Medulla oblongata (tissue), 1 donor: ENCODE data around the gene POLG2.

Source experiments
- DNase-seq: peaks from one replicate; pipeline ENCODE4 v3.0.0-alpha.2; 2015; ENCODE audit errors: extremely low spot score

Gene POLG2

DNA sequence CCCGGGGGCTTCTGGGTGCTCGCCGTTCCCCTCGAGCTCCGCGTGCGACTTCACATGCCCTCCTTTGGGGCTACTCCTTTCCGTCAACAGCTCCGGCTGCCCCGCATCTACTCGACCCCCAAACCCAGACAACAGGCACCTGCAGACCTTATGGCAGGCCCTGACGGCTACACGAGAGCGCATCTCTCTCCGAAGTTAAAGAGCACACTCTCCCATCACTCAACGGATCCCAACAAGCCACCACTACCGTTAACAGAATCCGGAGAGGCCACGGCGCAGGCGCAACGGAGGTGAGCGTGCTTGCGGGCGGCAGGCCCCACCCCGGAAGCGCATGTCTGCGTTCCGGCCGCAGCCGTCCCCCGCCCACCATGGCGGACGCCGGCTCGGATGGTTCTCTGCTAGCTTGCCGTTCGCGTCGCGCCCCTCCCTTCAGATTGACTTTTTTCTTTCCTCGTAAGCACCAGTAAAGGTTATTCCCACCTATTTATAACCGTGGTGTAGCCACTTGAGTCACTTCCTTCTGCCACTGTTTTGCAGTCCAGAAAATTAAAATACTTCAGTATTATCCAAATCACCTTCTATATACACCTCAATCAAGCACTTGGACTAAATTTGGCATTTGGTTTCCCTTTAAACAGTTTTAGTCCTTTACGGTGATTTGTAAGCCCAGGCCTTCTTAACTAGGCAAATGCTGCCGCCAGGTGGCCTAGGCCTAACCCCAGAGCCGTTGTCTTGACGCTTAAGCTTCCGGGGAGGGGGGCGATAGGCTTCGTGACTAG is at the start of gene POLG2:
TSS of gene POLG2 (minus strand) at position 269 of the 779 bp plus-strand sequence. CDS start at position 183, 86 bp downstream.
- peak; percentile 91 for DNase-seq

DNA sequence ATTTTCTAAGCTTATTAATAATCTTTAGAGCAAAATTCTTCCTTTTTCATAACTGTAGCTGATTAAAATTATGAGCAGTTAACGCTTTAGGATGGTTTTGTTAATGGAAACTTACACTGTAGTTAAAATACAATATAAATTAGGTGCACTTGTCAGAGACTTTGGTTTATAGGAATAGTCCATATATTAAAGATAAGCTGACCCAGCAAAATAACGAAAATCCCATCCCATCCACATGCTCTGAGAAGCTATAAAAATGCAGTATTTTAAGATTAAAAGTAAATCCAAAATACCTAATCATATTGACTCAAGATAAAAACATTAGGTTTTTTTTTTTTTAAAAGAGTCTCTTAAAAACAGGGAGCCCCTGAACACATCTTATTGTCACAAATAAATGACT is 47.9 kb upstream of the POLG2 start:
- no peak for DNase-seq

DNA sequence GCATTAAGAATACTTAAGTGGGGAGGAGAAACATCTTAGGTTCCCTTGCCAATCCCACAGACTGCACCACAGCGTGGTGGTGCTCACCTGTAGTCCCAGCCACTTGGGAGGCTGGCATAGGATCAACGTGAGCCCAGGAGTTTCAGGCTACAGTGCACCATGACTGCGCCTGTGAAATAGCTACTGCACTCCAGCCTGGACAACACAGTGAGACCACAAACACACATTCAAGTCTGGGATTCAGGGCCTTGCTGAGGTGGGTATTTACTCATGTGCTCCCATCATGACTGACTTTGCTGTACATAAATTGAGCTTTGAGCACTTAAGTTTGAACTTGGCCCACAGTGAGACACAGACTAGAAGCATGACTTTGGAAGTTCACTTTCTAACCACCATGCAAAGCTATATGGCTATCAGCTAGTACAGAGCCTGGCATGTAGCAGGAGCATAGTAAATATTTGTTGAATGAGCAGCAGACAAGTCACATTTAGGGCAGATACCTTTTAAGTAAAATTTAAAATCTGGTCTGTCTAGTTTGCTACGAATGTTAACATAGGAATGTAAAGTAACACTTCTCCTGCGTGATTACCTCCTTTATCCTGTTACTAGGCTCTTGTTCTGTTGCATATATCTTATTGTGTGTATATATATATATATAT is 43.4 kb upstream of the POLG2 start:
- DNase-seq = no peak

DNA sequence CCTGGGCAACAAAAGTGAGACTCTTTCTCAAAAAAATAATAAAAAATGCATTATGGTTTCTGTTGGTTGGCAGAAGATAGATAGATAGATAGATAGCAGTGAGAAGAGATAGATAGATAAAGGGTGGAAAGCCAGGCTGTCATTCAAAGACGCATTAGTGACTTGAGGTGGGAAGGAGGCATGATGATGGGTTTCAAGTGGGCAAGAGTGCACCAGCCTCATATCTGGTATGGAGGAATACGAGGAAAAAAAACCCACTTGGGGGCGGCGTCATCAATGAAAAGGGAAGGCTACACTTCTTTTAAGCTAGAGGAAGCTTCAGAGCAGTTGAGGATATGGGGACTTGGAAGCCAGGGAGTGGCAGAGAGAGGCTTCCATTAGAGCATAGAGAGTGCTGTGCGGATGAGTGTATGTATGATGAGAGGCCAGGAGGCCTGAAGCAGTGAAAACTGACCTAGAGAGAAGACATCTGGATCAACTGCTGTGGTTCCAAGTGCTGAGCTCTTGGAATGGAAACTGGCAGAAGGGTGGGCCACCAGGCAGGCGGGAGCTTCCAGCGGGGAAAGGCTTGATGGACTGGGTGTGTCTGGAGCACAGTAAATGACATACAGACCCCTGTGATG is 41.8 kb upstream of the POLG2 start:
- no peak for DNase-seq

DNA sequence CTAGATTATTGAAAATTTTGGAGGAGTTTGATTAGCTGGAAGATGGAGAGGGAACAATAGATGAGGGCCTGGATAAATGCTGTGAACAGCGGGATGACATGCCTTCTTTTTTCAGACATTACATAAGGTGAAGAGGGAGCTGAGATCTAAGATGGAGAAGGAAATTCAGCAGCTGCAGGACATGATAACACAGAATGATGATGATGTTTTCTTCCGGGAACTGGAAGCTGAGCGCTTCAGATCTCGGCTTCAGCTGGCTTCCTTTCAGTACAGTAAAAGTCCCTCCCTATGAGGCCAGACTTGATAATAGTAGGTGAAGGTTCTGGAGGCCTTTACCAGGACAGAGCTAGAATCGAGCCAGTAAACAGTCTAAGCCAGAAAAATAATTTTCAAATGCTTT is 40.6 kb upstream of the POLG2 start:
- DNase-seq = no peak

DNA sequence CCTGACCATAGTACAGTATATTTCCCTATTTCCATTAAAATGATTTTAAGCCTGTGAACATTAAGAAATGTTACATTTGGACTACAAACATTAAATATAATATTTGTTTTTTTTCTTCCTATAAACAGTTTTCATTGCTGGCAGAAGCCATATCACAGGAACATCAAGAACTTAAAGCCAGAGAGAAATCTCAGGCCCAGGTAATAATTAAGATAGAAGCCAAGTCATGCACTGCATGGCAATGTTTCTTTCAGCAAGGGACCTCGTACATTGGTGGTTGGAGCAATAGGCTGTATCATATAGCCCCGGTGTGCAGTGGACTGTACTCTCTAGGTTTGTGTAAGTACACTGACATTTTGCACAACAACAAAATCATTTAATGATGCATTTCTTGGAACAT is 40.1 kb upstream of the POLG2 start:
- DNase-seq = no peak

DNA sequence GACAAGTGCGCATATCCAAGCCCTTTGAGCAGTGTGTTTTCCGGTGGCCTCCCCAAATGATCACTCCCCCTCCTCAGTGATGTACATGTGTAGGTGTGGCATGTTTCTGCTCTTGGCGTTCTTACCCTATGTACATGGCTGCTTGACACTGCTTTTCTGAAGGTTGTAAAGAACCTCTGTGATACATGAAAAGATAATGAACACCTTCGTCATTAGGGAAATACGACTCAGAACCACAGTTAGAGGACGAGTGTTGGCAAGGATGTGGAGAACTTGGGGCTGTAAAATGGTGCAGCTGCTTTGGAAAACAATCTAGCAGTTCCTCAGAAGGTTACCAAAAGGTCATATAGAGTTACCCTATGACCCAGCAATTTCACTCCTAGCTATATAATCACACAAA is 38.5 kb upstream of the POLG2 start:
- DNase-seq = no peak

DNA sequence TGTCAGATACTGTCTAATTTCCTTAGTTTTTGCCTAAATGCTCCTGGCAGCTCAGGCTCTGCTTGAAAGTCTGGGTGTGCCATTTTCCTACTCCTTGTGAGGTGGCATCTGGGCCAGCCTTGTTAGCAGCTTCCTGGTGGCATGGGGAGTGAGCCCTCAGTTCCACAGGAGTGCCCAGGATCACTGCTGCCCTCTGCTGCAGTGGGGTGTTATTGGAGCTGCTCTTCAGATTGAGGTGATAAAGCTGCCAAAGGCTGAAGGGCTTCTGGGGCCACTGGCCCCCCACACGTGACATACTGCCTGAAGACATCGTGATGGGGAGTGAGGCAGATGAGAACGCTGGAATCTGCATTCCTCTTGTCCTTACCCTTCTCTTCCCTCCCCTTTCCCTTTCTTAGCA is 37.3 kb upstream of the POLG2 start:
- no peak for DNase-seq

DNA sequence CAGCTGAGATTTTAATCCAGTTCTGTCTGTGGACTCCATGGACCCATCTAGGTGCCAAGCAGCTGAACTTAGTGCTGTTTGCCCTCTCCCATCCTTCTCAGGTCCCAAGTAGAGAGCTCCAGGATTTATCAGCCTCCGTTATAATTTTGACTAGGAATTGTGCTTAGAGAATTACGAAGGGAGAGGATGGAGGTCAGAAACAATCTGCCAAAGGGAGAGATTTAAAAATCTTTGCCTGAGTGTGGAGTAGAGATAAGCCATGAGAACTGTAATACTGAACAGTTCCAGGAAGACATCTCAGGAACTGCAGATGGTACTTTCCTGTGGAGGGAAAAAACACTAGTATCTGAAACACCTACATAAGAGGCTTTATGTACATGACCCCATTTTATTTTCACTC is 36.9 kb upstream of the POLG2 start:
- no peak for DNase-seq

DNA sequence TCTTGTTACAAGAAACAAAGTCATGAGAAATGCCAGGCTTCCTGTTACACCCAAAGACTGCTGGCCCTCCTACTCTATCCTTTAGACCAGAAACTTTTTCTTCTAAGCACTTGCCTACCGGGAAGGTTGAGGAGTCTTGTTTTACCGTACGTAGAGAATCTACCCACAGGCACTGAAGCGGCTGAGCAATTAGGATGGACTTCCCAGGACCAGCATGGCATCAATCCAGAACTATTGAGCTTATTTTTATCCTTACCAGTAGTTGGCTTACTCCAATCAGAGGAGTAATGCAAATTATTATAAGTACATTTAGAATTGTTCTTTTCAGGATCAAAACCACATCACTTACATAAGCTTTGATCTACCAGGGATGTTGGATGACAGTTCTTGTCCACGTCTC is 35.6 kb upstream of the POLG2 start:
- no peak for DNase-seq

DNA sequence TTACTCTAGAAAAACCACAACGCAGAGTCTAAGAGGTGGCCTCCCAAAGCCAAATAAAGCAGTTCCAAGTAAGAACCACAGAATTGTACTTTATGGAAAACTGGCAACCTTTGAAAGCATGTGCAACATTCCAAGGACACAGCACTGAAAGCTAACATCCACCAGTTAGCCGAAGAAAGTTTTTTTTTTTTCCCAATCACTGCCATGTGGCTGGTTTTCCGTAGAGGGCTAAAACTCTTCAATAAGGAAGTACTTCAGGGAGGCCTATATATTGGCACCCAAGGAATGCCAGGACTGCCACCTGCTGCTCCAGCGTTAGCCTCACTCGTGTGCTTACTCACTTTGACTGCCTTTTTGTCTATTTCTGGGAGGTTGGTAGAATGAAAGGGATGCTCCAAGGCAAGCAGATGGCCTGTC is 35.1 kb upstream of the POLG2 start:
- DNase-seq = peak; percentile 19

DNA sequence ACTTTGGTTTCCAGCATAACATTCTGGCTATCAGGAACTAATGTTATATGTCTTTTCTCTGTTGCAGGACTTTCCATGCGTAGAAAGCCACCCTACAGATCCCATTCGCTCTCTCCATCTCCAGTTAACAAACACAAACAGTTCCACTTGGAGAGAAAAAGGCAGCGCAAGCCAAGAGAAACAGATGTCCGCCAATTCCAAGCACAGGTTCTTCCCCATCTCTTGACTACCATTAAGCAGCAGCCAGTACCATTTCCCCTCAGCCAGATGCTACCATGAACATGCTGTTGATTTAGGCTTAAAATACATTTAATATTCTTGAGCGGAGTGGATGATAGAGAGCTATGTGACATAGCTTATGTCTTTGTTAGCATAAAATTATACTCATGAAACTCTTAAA is 32.4 kb upstream of the POLG2 start:
- no peak for DNase-seq

DNA sequence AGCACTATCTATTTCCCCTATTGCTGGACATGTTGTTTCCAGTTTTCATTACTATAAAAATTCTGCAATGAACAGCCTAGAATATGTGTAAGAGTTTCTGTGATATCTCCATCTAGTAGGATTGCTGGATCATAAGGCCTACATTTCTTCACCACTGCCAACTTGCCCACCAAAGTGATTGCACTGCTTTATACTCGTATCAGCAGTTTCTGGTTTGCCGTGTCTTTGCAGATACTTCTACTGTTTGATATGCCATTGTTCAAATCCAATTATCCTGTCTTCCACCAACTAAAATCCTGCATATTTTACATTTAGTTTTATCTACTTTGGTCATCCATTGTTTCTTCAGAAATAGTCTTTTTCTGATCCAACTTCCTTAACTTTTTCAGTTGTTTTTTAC is 31.1 kb upstream of the POLG2 start:
- DNase-seq = no peak

DNA sequence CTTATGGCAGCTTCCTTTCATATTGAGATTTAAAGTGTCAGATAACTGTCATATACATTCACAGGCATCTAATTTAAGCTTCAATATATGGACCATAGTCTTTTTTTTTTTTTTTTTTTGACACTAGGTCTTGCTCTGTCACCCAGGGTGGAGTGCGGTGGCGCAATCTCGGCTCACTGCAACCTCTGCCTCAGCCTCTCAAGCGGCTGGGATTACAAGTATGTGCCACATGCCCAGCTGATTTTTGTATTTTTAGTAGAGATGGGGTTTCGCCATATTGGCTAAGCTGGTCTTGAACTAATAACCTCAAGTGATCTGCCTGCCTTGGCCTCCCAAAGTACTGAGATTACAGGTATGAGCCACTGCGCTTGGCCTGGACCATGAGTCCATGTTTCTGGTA is 23.5 kb upstream of the POLG2 start:
- DNase-seq = no peak

DNA sequence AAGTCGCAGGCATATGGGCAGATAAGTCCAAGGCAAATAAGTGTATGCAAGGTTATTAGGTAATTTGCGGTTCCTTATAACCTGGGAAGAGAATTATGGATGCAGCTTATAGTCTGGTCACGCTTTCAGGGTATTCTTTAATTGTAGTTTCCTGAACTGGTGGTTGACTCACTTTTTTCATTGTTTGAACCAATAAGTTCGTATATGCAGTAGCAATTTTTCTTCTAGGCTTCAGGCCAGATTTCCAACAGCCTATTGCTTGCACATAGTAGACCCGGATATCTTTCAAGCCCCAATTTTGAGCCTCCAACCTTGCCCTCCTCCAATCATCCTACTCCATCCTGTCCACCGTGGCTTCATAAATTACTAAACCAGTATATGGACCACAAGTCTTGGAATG is 22.7 kb upstream of the POLG2 start:
- no peak for DNase-seq

DNA sequence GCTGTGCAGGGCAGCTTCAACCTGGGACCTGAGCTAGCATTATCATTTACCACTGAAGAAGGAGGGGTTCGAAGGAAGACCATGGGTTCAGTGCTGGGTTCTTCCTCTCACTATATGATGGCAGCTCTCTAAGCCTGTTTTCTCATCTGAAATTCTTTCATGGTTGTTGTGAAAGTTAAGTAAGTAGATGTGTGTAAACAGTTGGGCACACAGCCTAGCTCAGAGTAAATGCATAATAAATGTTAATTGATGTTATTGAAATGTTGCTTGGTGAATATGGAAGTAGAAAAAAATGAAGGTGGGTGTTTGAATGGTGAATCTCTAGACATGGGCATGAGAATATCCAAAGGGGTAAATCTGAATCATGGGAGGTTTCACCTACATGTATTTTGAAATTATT is 19.0 kb upstream of the POLG2 start:
- DNase-seq = no peak

DNA sequence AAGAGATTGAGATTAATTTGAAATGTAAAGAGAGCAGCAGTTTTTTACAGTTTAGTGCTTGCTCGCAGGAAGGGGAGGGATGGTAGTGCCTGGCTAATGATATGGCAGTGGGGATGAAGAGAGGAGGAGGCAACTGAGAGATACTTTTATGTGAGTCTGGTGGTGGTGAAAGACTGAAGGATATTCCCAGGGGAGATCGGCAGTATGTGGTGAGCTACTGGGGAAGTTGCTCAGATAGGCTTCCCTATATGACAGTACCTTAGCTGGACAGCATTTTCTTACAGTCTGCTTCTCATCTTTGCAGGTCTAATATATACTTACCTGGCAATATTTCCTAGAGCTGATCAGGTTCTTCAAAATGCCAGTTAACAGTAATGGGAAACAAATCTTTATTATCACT is 18.6 kb upstream of the POLG2 start:
- no peak for DNase-seq

DNA sequence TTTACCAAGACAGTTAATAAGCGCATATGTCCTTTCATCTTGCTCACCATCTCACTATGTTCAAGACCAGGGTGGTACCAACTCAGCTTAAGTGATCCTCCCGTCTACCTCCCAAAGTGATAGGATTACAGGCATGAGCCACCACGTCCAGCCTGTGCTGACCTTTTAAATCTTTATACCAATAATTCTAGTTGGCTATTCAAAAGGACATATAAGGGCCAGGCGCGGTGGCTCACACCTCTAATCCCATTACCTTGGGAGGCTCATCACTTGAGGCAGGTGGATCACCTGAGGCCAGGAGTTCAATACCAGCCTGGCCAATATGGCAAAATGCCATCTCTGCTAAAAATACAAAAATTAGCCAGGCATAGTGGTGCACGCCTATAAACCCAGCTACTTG is 12.3 kb upstream of the POLG2 start:
- no peak for DNase-seq

DNA sequence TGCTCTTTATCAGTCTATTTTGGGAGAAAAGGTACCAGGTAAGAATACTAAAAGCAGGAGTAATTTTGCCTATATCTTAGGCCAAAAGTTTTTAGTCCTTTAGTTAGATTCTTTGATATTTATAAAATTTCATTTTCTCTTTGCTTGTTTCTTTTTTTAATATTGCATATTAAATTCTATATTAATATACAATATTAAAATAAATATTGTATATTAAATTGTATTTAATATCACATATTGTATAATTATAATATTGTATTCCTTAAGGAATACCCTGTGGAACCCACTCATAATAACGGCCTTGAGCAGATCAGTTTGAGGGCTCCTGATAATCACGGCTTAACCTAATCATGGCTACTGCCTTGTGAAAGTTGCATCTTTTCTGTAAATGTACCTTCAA is 11.8 kb upstream of the POLG2 start:
- DNase-seq = no peak

DNA sequence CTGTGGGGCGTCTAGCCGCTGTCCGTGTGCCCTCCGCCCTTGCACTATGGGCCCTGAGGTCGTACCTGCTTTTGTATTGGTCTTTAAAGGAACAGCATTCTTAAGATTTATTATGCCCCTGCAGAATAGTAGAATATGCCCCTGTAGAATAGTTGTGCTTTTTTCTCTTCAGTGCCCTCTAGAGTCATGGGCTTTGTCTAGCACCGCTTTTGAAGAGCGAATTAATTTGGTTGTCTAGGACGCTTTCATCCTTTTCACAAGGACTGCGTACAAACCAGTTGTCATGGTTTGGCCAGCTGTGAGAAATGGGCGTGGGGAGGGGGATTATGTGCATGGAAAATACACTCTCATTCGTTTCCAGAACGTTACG is 10.5 kb upstream of the POLG2 start:
- DNase-seq = peak; percentile 82

DNA sequence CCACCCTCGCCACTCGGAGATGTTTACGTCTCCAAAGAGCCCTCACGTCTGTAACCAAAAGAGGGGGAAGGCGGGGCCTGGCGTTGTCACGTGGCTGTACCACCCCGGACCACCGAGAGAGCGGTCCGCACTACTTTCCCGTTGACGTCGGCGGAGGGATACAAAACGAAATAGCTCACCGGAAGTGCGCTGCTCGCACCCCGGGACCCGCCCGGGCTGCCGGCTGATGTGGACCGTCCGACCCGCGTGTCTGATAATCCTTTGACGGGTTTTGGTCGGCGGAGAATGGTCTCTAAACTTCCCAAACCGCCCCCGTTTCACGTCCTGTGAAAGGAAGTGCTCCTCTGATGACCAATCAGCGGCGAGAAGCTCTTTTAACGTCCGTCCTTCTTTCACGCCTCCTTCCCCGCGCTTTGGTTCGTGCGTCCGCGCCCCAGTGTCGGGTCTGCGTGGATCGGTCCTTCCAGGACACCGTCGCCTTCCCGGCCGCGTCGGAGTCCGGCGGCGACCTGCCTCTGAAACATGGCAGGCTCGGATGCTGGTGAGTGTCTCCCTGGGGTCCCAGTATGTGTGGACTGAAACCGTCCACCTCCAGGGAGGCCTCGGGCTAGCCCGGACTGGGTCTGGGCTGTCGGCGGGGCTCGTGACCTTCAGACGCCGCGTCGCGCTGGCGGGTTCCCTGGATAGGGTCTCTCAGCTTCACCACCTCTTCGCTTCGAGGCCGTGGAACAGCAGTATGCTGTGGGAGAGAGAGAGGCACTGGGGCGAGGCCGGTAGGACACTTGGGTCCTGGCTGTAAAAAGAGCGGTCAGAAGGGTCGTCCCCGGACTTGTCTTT is 9.9 kb upstream of the POLG2 start, which contains the start of gene CEP95:
TSS of gene CEP95 (plus strand) at position 402 of the 837 bp plus-strand sequence. CDS start at position 523, 121 bp downstream.
- peak; percentile 97 for DNase-seq

DNA sequence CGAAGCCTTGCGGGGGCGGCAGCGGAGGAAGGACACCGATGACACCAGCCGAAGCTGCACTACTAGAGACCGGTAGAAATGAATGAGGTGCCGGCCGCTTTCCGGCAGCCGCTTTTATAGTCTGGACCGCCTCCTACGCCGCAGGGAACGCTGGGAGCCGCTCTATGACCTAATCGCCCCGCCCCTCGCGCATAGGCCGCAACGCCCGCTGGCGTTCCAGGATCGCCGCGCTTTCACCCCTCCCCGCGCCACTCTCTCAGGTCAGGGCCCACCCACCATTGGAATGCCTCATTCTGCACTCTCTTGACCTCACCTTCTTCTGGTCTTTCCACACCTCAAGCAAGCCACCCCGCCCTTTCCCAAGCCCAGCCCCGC is 9.3 kb upstream of the POLG2 start, which contains the start of gene DDX5:
TSS of gene DDX5 (minus strand) at position 89 of the 375 bp plus-strand sequence. CDS start 170 bp downstream, outside the sequence.
- peak; percentile 95 for DNase-seq
